ENCODE data around the gene CNTN5.

CNTN5 gene

DNA sequence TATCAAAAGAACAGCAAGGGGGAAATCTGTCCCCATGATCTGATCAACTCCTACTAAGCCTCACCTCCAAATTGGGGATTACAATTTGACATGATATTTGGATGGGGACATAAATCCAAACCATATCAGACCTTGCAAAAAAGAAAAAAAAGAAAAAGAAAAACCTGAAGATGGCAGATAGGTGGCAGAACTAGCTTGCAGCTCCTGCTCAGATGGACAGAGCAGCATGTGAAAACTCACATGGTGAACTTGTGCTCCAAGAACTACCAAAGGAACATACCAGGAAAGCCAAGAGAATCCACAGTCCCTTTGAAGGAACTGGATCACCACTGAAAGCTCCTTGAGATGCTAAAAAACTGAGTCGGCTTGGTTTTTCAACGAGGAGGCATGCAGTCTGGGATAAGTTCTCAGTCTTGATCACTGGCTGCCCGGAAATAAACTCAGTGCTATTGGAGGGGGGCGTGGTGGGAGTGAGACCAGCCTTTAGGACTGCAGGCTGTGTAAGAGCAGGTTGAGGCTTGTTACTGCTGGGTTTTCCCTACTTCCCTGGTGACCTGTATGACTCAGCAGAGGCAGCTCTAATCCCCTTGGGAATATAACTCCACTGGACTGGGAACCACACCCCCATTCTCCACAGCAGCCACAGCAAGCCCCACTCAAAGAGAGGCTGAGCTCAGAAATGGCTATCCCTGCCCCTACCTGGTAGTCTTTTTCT, 1308.0 kb downstream of the CNTN5 start:
- no peak for DNase-seq (ENCODE audit: low spot score)

DNA sequence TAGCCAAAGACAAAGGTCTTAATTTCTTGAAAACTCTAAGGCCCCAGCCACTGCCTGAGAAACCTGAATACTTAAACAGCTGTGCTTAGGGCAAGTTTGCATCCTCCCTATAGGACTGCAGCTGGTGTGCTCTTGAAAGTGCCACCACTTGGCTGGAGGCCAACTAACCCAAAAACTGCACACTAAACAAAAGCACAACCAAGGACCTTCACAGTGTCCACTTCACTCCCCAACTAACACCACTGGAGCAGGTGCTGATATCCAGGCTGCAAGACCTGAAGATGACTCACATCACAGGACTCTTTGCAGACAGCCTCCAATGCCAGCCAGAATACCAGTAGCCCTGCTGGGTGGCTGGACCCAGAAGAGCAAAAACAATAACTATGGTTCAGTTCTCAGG, 1308.6 kb downstream of the CNTN5 start:
- DNase-seq (ENCODE audit: low spot score) = no peak

DNA sequence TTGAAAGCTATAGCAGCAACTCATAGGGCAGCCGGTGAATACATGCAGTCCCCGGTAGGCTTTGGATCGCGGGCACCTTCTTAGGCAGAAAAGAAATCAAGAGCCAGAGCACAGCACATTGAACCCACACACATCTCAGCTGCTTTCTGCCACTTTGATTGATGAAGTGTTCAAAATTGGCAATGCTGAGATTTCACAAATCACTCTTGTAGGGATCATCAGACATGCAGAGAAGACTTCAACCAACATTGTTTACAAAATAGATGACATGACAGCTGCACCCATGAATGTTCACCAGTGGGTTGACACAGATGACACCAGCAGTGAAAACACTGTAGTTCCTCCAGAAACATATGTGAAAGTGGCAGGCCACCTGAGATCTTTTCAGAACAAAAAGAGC, 1316.1 kb downstream of the CNTN5 start:
- DNase-seq (ENCODE audit: low spot score) = no peak

DNA sequence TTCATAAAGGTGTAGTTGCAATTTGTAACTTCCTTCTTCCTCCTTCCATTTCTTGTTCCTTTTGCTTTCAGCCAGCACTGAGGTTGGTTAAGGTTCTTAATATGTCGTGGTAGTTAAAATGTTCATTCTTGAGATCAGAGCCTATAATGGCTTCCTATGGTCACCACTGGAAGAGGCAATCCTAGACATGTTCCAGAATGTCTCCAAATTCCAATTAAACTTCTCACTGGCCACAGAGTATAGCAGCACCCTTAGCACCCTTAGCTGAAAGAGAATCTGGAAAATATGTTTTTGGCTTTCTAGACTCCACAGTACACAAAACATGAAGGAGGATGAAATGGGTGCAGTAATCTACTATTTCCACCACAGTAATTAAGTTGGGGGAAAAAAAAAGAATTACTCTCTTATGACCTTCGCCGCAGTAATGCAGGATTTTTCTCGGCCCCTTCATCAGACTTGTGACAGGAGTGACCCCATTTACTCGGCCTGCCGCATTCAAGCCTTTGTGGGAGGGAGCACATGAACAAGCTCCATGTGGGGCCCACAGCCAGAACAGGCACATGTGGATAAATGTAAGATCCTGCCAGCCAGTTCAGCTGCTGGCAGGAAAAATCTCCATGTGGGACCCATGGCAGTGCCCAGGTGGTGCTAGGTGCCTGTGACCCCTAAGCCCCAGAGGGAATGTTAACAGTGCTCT, 1317.5 kb downstream of the CNTN5 start:
- DNase-seq (ENCODE audit: low spot score) = no peak

DNA sequence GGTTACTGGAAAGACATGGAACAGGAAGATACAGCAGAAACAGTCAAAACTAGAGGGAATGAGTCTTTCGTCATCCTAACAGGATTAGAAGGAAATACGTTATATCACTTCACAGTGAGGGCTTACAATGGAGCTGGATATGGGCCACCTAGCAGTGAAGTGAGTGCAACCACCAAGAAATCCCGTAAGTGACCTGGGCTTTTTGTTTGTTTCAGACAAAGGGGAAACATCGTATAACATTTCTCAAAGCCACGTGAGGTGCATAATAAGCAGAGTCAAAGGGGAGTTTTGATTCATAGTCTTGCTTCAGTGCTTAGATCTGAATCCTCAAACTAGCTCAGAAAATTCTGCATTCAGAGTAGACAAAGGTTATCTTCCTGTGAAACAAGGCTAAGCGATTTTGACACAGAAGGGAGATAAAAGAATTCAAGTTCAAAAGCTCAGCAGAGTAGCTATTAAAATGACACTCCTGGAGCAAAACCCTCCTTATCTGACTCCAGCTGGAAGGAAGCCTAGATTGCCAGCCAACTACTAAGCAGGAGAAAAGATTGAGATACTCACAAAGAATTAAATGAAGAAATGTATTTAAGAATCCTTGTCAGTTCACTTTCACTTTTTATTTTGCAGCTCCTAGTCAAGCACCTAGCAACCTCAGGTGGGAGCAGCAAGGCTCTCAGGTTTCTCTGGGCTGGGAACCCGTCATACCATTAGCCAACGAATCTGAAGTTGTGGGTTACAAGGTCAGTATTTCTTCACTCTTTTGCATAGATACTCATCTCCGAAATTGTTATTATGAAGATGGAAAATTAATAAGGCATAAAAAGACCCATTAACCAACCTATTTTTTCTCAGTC, 1319.9 kb downstream of the CNTN5 start:
- no peak for DNase-seq (ENCODE audit: low spot score)

DNA sequence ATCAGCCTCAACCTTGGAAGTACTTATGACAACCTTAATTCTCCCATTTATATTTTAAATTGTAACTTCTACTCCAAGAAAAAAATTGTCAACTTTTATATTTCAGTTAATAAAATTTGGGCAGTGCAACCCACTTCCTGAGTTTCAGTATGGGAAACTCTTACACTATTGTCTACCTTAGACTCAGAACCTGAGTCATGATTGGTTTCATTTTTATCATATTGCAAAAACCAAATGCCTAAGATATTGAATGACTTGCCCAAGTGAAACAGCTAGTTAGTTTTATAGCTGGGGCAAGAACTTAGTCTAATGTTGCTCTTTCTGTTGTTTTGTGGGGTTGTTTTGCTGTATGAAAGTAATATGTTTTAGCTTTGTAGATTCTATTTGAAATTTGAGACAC, 1332.3 kb downstream of the CNTN5 start:
- no peak for DNase-seq (ENCODE audit: low spot score)

DNA sequence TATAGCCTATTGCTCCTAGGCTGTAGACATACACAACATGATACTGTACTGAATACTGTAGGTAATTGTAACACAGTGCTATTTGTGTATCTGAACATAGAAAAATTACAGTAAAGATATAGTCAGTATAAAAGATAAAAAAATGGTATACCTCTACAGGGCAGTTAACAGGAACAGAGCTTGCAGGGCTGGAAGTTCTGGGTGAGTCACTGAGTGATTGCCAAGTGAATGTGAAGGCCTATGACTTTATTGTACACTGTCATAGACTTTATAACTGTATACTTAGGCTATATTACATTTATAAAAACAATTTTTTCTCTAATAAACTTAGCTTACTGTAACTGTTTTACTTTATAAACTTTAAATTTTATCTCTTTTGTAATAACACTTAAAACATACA, 1334.0 kb downstream of the CNTN5 start:
- DNase-seq (ENCODE audit: low spot score) = no peak

DNA sequence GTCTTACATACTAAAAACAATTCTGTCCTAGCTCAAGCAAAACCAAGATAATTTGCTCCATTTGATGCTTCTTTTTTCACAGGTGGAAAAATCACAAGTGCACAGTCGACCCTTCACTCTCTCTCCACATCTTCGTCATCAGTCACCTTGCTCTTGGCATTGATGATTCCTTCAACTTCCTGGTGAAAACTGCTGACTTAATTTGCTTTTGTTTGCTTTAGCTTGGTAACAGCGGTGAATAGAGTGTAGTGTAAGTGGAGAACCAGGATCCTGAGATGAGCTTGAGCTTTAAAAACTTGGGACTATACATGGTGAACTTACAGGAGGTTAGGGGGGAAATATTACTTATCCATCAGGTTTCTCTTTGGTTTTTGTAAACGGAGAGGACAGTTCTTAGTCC, 1335.3 kb downstream of the CNTN5 start:
- no peak for DNase-seq (ENCODE audit: low spot score)

DNA sequence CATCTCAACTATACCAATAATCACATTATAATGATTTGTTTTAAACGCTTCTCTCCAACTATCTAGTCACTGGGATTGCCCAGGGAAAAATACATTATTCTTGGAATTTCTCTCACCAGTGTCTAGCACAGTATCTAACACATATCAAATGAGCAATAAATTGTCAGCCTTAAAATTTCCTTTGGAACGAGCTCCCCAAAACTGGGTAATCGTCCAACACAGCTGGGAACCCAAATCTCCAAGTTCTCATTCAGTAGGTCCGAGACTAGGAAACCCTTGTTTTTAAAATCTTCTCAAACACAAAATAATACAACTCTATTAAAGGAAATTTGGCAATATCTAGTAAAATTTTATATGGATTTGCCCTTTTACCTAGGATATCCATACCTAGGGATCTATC, 1338.5 kb downstream of the CNTN5 start:
- DNase-seq (ENCODE audit: low spot score) = no peak

DNA sequence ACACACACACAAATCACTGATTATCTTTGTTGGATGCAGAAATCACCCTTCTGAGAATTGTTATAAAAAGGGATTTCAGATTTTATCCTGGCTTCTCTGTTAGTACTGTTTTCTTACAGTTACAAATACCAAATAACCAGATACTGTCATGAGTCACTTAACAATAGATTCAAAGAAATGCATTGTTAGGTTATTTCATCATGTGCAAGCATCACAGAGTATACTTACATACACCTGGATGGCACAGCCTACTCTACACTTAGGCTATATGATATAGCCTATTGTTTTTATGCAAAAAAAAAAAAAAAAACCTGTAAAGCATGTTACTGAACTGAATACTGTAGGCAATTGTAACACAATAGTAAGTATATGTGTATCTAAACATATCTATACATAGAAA, 1347.1 kb downstream of the CNTN5 start:
- no peak for DNase-seq (ENCODE audit: low spot score)

DNA sequence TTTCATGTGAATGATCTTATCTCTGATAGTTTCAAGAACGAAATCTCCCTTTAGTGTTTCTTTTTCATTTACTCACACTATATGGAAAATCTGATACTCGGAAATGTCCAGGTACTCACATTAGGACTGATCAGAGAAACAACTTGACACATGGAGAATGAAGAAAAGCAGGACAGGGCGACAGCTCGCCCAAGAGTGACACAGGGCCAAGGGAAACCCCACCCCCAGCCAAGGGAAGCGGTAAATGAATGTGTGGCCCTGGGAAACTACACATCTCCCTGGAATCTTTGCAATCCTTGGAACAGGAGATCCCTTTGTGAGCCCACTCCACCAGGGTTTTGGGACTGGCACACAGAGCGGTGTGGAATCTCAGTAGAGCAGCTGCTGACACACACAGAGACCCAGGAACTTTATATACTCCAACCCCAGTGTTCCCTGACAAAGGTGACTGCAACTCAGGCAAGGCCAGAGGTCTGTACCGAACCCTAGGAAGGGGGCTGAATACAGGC, 1362.7 kb downstream of the CNTN5 start:
- DNase-seq (ENCODE audit: low spot score) = no peak

DNA sequence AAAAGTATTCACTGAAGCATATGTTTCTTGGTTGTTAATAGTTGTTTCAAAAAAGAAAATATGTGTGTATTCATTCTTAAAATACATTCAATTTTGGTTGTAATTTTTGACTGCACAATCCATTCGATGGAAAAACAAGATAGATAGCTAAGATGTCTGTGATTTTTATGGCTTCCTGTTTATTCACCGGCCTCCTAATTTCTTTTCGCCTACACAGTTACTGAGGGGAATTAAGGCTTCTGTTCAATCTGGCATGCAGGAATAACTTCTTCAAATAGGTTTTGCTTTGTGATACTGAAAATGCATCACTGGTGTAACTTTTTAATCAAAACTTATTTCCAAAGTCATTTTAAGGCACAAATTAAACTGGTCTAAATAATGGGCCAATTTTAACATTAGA, 1375.5 kb downstream of the CNTN5 start:
- no peak for DNase-seq (ENCODE audit: low spot score)

DNA sequence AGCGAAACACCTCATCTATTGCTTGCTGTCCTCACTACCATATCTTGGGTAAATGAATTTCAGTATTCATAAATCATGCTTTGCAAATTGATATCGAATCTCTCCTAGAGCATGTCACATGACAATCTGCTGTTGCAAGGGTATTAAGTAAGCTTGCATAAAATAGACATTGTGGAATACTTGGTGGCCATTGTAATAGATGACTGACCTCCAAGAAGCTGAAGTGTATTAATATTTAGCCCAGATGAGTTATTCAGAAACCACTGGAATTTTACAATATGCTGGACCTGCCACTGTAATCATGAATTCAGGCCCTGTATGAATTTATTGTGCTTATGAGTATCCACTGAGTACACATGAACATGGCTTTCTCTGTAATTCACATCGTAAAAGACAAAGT, 1376.7 kb downstream of the CNTN5 start:
- DNase-seq (ENCODE audit: low spot score) = no peak

DNA sequence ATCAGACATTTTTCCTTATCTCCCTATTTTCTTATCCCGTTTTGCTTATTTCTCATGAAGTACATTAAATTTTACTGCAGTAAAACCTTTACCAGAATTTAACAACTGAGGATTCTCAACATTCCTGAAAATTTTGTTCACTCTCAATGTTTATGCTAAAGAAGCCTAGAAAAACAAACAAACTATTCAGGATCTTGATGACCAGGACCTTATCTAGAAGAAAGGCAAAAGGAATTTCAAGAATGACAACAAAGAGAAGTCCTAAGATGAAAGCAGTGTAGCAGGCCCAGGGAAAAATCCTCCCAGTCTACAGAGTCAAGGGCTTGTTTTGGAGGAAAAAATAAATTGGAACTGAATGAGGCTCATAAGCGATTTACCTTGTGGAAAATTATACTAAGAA, 1383.1 kb downstream of the CNTN5 start:
- DNase-seq (ENCODE audit: low spot score) = peak; percentile 64

DNA sequence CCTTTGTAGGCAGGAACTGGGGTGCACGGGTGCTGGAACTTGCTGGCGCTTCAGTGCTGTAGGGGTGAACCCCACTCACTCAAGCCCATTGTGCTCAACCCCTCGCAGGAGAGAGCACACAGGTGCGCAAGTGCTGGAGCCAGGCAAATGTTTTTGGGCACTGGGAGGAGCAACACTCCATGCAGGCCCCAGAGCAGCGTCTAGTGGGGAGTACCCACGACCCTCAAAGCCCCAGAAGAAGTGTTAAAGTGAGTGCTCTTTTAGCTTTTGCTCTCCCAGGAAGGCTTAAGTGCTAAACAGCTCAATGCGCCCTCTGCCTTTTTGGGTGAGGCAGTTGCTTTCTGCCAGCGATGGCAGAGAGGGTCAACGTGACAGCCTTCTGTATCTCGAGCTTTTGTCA, 1384.2 kb downstream of the CNTN5 start:
- DNase-seq (ENCODE audit: low spot score) = no peak

Data from AG08396 (cell line).